Stimulated activated CD8-positive, alpha-beta memory T cell treated with anti-CD3 and anti-CD28 coated beads, Interleukin-4, amount 100 ng/mL, for 24 hours (primary cell): ENCODE measurements around the gene ARAP3.

ENCODE experiments used
- DNase-seq: peaks from one replicate; pipeline ENCODE4 v3.0.0-alpha.2; 2020; ENCODE audit warnings: low read depth

Gene ARAP3

GRCh38 chr5:141668601-141669265 is 13.3 kb downstream of the ARAP3 start:
- DNase-seq = no peak

GRCh38 chr5:141665995-141666940 is 15.8 kb downstream of the ARAP3 start:
- no peak for DNase-seq

GRCh38 chr5:141664733-141665461 is 17.1 kb downstream of the ARAP3 start:
- peak; percentile 49 for DNase-seq

- no peak for DNase-seq
Measured at GRCh38 chr5:141663506-141663905, 18.5 kb downstream of the ARAP3 start.

GRCh38 chr5:141662028-141662427 is 20.0 kb downstream of the ARAP3 start:
- DNase-seq = no peak

- DNase-seq = no peak
Measured at GRCh38 chr5:141657937-141658545, 24.0 kb downstream of the ARAP3 start.

GRCh38 chr5:141657404-141657803 is 24.6 kb downstream of the ARAP3 start:
- DNase-seq = no peak

- DNase-seq = no peak
Measured at GRCh38 chr5:141656396-141656795, 25.6 kb downstream of the ARAP3 start.

- no peak for DNase-seq
Measured at GRCh38 chr5:141655020-141655419, 27.0 kb downstream of the ARAP3 start.

GRCh38 chr5:141654298-141654697 is 27.7 kb downstream of the ARAP3 start:
- no peak for DNase-seq

GRCh38 chr5:141651728-141652105 is 30.3 kb downstream of the ARAP3 start:
- DNase-seq = no peak

GRCh38 chr5:141650851-141651727 is 30.9 kb downstream of the ARAP3 start, which contains the start of gene FCHSD1:
TSS of gene FCHSD1 (minus strand) at chr5:141651418. CDS start at chr5:141651368, 50 bp downstream.
- DNase-seq = peak; percentile 74

- no peak for DNase-seq
Measured at GRCh38 chr5:141649972-141650371, 32.1 kb downstream of the ARAP3 start.

- DNase-seq = no peak
Measured at GRCh38 chr5:141649056-141649688, 32.9 kb downstream of the ARAP3 start.

GRCh38 chr5:141647851-141648250 is 34.2 kb downstream of the ARAP3 start:
- DNase-seq = no peak

GRCh38 chr5:141647242-141647641 is 34.8 kb downstream of the ARAP3 start:
- no peak for DNase-seq

- no peak for DNase-seq
Measured at GRCh38 chr5:141646026-141646425, 36.0 kb downstream of the ARAP3 start.

- no peak for DNase-seq
Measured at GRCh38 chr5:141641634-141642267, 40.3 kb downstream of the ARAP3 start.

GRCh38 chr5:141640698-141641097 is 41.3 kb downstream of the ARAP3 start:
- no peak for DNase-seq

- no peak for DNase-seq
Measured at GRCh38 chr5:141640051-141640415, 42.0 kb downstream of the ARAP3 start.
